Testis (tissue), 2 donors: Measurements from ENCODE around the gene LRPAP1.

Experiments used
- POLR2A ChIP-seq: fragments of 450-650 bp; IDR thresholded peaks from one replicate; pipeline ENCODE4 v1.6.1; 2017; ENCODE audit warnings: antibody characterized with exemption, mild to moderate bottlenecking, moderate library complexity
- TF ChIP-seq, protein P1 (sequence below), 3 experiments: fragments of 450-650 bp in 2 of 3; fragments of 200-600 bp in 1 of 3; sonication (generic) in 1 of 3; IDR thresholded peaks; one replicate each; pipeline ENCODE4 v1.5.1; 2016 to 2019; ENCODE audit warnings: antibody characterized with exemption in 3 of 3, mild to moderate bottlenecking in 2 of 3, moderate library complexity in 1 of 3

DNA sequence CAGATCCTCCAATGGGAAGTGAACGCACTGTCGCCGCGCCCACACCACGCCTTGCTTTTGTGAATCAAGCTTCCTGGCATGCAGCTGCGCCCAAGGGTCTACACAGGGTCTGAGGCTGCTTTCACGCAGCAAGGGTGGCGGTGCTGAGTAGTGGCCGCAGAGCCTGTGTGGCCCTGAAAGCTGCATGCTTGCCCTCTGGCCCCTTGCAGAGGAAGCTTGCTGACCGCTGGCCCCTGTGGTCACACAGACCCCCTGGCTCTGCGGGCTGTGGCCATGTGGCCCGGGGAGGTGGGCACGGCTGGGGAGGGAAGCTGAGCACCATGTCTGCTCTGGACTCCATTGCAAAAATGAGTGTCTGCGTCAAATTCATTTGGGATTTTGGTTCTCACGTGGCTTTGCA lies 60.3 kb downstream of the LRPAP1 start:
- no peak for TF ChIP-seq POLR2A
- TF ChIP-seq, protein P1, sequence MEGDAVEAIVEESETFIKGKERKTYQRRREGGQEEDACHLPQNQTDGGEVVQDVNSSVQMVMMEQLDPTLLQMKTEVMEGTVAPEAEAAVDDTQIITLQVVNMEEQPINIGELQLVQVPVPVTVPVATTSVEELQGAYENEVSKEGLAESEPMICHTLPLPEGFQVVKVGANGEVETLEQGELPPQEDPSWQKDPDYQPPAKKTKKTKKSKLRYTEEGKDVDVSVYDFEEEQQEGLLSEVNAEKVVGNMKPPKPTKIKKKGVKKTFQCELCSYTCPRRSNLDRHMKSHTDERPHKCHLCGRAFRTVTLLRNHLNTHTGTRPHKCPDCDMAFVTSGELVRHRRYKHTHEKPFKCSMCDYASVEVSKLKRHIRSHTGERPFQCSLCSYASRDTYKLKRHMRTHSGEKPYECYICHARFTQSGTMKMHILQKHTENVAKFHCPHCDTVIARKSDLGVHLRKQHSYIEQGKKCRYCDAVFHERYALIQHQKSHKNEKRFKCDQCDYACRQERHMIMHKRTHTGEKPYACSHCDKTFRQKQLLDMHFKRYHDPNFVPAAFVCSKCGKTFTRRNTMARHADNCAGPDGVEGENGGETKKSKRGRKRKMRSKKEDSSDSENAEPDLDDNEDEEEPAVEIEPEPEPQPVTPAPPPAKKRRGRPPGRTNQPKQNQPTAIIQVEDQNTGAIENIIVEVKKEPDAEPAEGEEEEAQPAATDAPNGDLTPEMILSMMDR (IDR thresholded peaks at IDR 0.05), result no peak
